GM10266 (cell line): ENCODE results near the gene GRID1.
"Not testable (repeated sequence)": the region's sequence is repeated elsewhere in the genome, so short reads cannot be mapped to it uniquely, and the experiment has no call there.

Experiments
- DNase-seq: peaks from one replicate; pipeline ENCODE4 v3.0.0; 2012; ENCODE audit errors: extremely low spot score
- CTCF ChIP-seq: IDR thresholded peaks from 2 replicates; pipeline ENCODE4 v1.5.1; 2012; ENCODE audit warnings: mild to moderate bottlenecking, low read depth; ENCODE audit not compliant: control insufficient read depth, insufficient read depth; ENCODE audit errors: missing control alignments

The GRID1 gene

GRCh38 chr10:86246279-86246940 is 120.2 kb downstream of the GRID1 start:
- no peak for TF ChIP-seq CTCF
- DNase-seq = no peak

GRCh38 chr10:86245015-86245394 is 121.6 kb downstream of the GRID1 start:
- TF ChIP-seq CTCF = no peak
- DNase-seq = no peak

DNA sequence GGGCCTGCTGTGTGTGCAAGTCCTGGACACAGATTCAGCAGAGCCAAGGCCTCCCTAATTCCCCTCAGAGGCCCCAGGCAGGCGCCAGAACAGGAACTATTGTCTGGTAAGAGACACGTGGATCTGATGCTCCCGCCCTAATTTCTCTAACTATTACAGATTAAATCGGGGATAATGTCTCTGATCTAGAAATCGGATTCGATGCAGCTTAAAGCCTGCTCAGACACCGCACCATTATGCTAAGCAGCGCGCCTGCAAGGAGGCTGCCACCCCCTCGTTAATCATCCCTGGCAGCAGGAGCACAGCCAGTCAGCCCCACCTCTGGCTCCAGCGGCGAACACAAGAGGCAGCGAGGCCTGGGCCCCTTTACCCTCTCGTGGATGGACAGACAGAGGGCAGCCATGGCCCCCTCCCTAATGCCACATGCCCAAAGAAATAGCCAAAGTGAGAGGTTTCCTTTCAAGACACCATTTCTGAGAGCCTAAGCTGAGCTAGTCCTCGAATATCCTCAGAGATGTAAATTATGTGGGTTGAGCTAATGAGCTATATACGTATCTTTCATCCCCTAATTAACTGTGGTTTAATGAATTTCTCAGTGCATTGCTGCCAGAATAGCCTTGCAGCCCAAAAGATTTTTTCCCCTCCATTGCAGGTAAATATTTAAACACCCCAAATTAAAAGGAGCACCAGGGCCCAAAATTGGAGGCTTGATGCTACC is 122.1 kb downstream of the GRID1 start:
- no peak for DNase-seq
- TF ChIP-seq CTCF = no peak

DNA sequence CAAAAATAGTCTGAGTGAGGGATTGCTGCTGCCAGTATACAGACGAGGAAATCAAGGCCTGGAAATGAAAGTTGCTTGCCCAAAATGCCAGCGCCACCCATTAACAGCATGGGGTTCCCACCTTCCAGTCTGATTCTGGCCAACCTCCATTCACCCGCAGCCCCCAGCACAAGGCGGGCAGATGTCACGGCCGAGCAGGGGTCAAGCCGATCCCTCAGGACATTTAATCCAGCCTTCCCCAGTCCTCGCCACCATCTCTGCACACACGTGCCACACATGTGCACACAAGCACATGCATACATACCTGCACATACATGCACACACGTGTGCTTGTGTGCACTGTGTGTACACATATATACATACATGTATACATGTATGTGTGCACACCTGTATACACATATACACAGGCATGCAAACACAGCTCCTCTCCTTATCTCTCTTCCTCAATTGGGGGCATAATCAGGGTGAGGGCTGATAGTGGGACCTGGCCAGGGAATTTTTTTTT is 122.9 kb downstream of the GRID1 start:
- no peak for TF ChIP-seq CTCF
- DNase-seq = no peak

DNA sequence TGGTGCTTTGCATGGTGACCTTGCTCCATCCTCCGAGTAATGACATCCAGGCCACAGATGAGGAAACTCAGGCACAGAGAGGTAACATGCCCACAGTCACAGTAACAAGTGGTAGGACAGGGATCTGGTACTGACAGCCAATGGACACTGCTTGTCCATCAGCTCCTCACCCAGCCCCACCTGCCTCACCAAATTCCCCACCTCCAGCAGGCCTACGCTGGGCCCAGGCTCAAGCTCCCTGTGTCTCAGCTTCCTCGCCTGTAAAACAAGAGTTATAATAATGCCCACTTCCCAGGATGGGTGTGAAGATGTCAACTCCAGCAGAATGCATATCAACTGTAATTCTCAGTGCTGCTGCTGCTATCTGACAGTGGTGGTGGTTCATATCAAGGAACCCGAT is 123.8 kb downstream of the GRID1 start:
- no peak for TF ChIP-seq CTCF
- no peak for DNase-seq

DNA sequence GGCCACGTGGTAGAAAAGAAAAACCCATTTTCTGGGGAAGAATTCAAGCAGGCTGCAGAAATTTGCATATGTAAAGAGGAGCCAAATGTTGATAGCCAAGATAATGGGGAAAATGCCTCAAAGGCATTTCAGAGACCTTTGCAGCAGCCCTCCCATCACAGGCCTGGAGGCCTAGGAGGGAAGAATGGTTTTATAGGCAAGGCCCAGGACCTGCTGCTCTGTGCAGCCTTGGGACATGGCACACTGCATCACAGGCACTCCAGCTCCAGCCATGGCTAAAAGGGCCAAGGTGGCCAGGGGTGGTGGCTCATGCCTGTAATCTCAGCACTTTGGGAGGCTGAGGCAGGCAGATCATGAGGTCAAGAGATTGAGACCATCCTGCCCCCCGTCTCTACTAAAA is 128.5 kb downstream of the GRID1 start:
- not testable (repeated sequence) for DNase-seq

DNA sequence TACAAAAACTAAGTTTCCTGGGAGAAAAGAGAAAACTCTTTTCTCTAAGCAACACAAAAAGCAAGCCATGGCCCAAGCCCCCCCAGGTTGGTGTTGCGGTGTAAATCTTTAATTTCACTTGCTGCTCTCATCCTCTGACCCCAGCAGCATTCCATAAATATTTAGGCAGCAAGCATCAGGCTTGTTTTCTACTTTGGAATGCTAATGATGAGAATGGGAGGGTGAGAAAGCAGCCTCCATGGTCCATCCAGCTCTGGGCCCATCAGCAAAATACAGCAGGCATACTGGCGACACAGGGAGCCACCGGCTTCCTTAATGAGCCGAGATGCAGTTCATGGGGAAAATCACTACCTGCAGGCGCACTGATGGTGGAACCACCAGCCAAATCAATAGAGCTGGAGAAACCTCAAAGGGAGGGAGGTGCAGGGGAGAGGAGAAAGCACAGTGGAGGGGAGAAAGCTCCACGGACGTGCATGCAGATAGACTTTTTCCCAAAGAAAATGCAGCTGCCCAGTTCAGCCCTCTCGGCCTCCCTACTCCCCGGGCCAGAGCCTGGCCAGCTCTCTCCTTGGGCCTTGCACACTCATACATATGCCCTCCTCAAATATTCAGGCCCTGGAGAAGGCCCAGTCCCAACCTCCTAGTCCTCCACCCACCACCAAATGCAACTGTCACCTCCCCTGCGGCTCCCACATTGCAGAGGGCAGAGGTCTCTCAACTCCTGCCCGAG is 131.9 kb downstream of the GRID1 start:
- TF ChIP-seq CTCF = no peak
- no peak for DNase-seq
